ENCODE measurements around the gene STAP2.

STAP2 gene

GRCh38 chr19:4367336-4367723, 28.7 kb upstream of the STAP2 start:
- Histone ChIP-seq H3K36me3 (ENCODE audit: insufficient read depth, low read length) (peaks cover 8% of the 10 kb centered on the region; the same call in 1 of the 2 replicates), H3K27ac (no peak overlapping the region), H3K4me3 (no peak overlapping the region), H3K9me3 (ENCODE audit: low read depth, low read length) (no peaks in the 10 kb centered on the region), H3K9ac (ENCODE audit: insufficient read length) (no peak overlapping the region)
- TF ChIP-seq EZH2 (IDR thresholded peaks at IDR 0.05), result no peak
- TF ChIP-seq FOXP2 (optimal IDR thresholded peaks at IDR 0.05; ENCODE audit: control extremely low read depth, extremely low read length, insufficient read depth), result no peak
- no peak for TF ChIP-seq POLR2AphosphoS5 (IDR thresholded peaks at IDR 0.05; ENCODE audit: borderline replicate concordance, low read depth, low read length)
- no peak for DNase-seq (ENCODE audit: low read depth, low spot score)

- H3K36me3 ChIP-seq (ENCODE audit: insufficient read depth, low read length), result peaks cover 12% of the 10 kb centered on the region; the same call in 1 of the 2 replicates
- TF ChIP-seq POLR2AphosphoS5 (IDR thresholded peaks at IDR 0.05; ENCODE audit: borderline replicate concordance, low read depth, low read length) (no peak), EZH2 (IDR thresholded peaks at IDR 0.05) (no peak)
- H3K9ac ChIP-seq (ENCODE audit: insufficient read length), result no peak overlapping the region
- H3K9me3 ChIP-seq (ENCODE audit: low read depth, low read length), result no peaks in the 10 kb centered on the region
- no peak overlapping the region for H3K4me3 ChIP-seq
- no peak overlapping the region for H3K27ac ChIP-seq
- no peak for DNase-seq (ENCODE audit: low read depth, low spot score)
These were observed 28.2 kb upstream of the STAP2 start for GRCh38 chr19:4366666-4367335.

GRCh38 chr19:4365791-4366665, 27.4 kb upstream of the STAP2 start:
- TF ChIP-seq FOXP2 (optimal IDR thresholded peaks at IDR 0.05; ENCODE audit: control extremely low read depth, extremely low read length, insufficient read depth), result no peak
- no peak for TF ChIP-seq EZH2 (IDR thresholded peaks at IDR 0.05)
- no peak for TF ChIP-seq POLR2AphosphoS5 (IDR thresholded peaks at IDR 0.05; ENCODE audit: borderline replicate concordance, low read depth, low read length)
- H3K9ac ChIP-seq (ENCODE audit: insufficient read length), result no peak overlapping the region
- no peak for DNase-seq (ENCODE audit: low read depth, low spot score)
- H3K27ac ChIP-seq, result no peak overlapping the region
- no peak overlapping the region for H3K4me3 ChIP-seq
- H3K36me3 ChIP-seq (ENCODE audit: insufficient read depth, low read length), result peaks cover 15% of the 10 kb centered on the region; the same call in 1 of the 2 replicates
- H3K9me3 ChIP-seq (ENCODE audit: low read depth, low read length), result no peaks in the 10 kb centered on the region

- no peak overlapping the region for H3K4me3 ChIP-seq
- peaks cover 15% of the 10 kb centered on the region; the same call in 1 of the 2 replicates for H3K36me3 ChIP-seq (ENCODE audit: insufficient read depth, low read length)
- TF ChIP-seq POLR2AphosphoS5 (IDR thresholded peaks at IDR 0.05; ENCODE audit: borderline replicate concordance, low read depth, low read length) (no peak), EZH2 (IDR thresholded peaks at IDR 0.05) (no peak), FOXP2 (optimal IDR thresholded peaks at IDR 0.05; ENCODE audit: control extremely low read depth, extremely low read length, insufficient read depth) (no peak)
- no peak overlapping the region for H3K27ac ChIP-seq
- no peak for DNase-seq (ENCODE audit: low read depth, low spot score)
- no peak overlapping the region for H3K9ac ChIP-seq (ENCODE audit: insufficient read length)
- no peaks in the 10 kb centered on the region for H3K9me3 ChIP-seq (ENCODE audit: low read depth, low read length)
These were observed 26.7 kb upstream of the STAP2 start for GRCh38 chr19:4365341-4365740.

- Histone ChIP-seq H3K4me3 (no peak overlapping the region), H3K9ac (ENCODE audit: insufficient read length) (no peak overlapping the region)
These were observed 25.1 kb upstream of the STAP2 start for GRCh38 chr19:4363571-4364304.

GRCh38 chr19:4362831-4363545, 24.4 kb upstream of the STAP2 start:
- no peaks in the 10 kb centered on the region for H3K9me3 ChIP-seq (ENCODE audit: low read depth, low read length)
- H3K9ac ChIP-seq (ENCODE audit: insufficient read length), result no peak overlapping the region
- no peak for DNase-seq (ENCODE audit: low read depth, low spot score)
- TF ChIP-seq EZH2 (IDR thresholded peaks at IDR 0.05), result no peak
- TF ChIP-seq FOXP2 (optimal IDR thresholded peaks at IDR 0.05; ENCODE audit: control extremely low read depth, extremely low read length, insufficient read depth), result no peak
- TF ChIP-seq POLR2AphosphoS5 (IDR thresholded peaks at IDR 0.05; ENCODE audit: borderline replicate concordance, low read depth, low read length), result no peak
- H3K36me3 ChIP-seq (ENCODE audit: insufficient read depth, low read length), result peaks cover 15% of the 10 kb centered on the region; the same call in 1 of the 2 replicates
- no peak overlapping the region for H3K27ac ChIP-seq
- no peak overlapping the region for H3K4me3 ChIP-seq

More at GRCh38 chr19:4363571-4364304, 25.1 kb upstream of the STAP2 start:
- DNase-seq (ENCODE audit: low read depth, low spot score), result no peak
- Histone ChIP-seq H3K36me3 (ENCODE audit: insufficient read depth, low read length) (peaks cover 15% of the 10 kb centered on the region; the same call in 1 of the 2 replicates), H3K9me3 (ENCODE audit: low read depth, low read length) (no peaks in the 10 kb centered on the region), H3K27ac (no peak overlapping the region)
- no peak for TF ChIP-seq FOXP2 (optimal IDR thresholded peaks at IDR 0.05; ENCODE audit: control extremely low read depth, extremely low read length, insufficient read depth)
- no peak for TF ChIP-seq EZH2 (IDR thresholded peaks at IDR 0.05)
- TF ChIP-seq POLR2AphosphoS5 (IDR thresholded peaks at IDR 0.05; ENCODE audit: borderline replicate concordance, low read depth, low read length), result no peak

- no peak for DNase-seq (ENCODE audit: low read depth, low spot score)
- no peak for TF ChIP-seq FOXP2 (optimal IDR thresholded peaks at IDR 0.05; ENCODE audit: control extremely low read depth, extremely low read length, insufficient read depth)
- TF ChIP-seq POLR2AphosphoS5 (IDR thresholded peaks at IDR 0.05; ENCODE audit: borderline replicate concordance, low read depth, low read length), result no peak; the same call in 1 of the 2 replicates
- no peak for TF ChIP-seq EZH2 (IDR thresholded peaks at IDR 0.05)
- Histone ChIP-seq H3K36me3 (ENCODE audit: insufficient read depth, low read length) (peaks cover 15% of the 10 kb centered on the region; the same call in 1 of the 2 replicates), H3K9me3 (ENCODE audit: low read depth, low read length) (no peaks in the 10 kb centered on the region), H3K27ac (no peak overlapping the region), H3K9ac (ENCODE audit: insufficient read length) (no peak overlapping the region), H3K4me3 (no peak overlapping the region)
These were observed 23.6 kb upstream of the STAP2 start for GRCh38 chr19:4362101-4362828.
